B cell (primary cell): Measurements from ENCODE around the gene CACNA1D.

Source experiments
- EZH2 ChIP-seq: IDR thresholded peaks from 2 replicates; pipeline ENCODE4 v1.6.1; 2012; ENCODE audit warnings: borderline replicate concordance, low read depth, mild to moderate bottlenecking, moderate library complexity, low read length; ENCODE audit not compliant: insufficient read depth, poor library complexity, severe bottlenecking
- TF ChIP-seq, protein P1 (sequence below): fragments of 200-600 bp; IDR thresholded peaks from one replicate; pipeline ENCODE4 v1.8.0; 2022; ENCODE audit warnings: antibody characterized with exemption, mild to moderate bottlenecking

DNA sequence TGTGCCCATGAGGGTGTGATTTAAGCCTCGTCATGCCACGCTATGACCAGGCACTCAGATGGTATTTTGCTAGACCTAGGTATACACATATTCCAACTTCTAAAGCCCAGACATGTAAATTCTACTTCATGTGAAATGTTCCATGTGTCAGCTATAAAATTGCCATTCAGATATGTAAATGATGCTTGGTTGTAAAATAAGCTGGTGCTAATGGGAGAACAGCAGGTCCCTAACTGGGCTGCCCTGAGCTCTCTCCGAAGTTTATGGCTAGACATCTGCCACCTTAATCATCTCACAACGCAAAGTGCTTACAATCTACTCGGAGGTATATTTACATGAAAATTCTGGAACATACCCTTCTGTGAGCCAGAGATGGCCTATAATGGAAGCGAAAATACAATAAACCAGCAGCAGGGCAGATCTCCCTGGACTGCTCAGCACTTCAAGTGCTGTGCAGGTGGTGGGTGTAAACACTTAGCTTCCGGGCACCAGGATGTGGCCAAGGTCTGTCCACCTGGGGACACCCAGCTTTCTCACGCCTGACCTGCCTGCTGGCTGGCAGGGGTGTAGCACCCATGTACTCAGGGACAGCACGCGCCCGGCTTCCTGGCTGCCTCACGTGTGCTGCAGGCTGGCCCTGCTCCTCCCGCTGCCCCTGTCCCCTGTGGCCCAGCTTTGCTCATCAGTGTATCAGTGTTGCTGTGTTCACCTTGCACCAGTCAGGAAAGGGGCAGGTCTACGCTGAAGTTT is 269.8 kb downstream of the CACNA1D start:
- TF ChIP-seq EZH2: no peak
- TF ChIP-seq, protein P1, sequence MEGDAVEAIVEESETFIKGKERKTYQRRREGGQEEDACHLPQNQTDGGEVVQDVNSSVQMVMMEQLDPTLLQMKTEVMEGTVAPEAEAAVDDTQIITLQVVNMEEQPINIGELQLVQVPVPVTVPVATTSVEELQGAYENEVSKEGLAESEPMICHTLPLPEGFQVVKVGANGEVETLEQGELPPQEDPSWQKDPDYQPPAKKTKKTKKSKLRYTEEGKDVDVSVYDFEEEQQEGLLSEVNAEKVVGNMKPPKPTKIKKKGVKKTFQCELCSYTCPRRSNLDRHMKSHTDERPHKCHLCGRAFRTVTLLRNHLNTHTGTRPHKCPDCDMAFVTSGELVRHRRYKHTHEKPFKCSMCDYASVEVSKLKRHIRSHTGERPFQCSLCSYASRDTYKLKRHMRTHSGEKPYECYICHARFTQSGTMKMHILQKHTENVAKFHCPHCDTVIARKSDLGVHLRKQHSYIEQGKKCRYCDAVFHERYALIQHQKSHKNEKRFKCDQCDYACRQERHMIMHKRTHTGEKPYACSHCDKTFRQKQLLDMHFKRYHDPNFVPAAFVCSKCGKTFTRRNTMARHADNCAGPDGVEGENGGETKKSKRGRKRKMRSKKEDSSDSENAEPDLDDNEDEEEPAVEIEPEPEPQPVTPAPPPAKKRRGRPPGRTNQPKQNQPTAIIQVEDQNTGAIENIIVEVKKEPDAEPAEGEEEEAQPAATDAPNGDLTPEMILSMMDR: no peak
